ACC112 (cell line): ENCODE data around the gene THSD7B.
"Not testable (repeated sequence)": the region's sequence is repeated elsewhere in the genome, so short reads cannot be mapped to it uniquely, and the experiment has no call there.

ENCODE experiments used
- H2AFZ ChIP-seq: fragments of 200-600 bp; sonication (generic); one replicate; pipeline ENCODE4 v1.6.0; 2017; ENCODE audit warnings: antibody characterized with exemption, low read length; ENCODE audit not compliant: unreplicated experiment
- H3K27ac ChIP-seq: fragments of 200-600 bp; sonication (generic); 2 replicates; pipeline ENCODE4 v1.5.1; 2014; ENCODE audit warnings: low read depth, mild to moderate bottlenecking, antibody characterized with exemption, low read length, moderate library complexity
- H3K27me3 ChIP-seq: fragments of 200-600 bp; sonication (generic); 2 replicates; pipeline ENCODE4 v1.6.1; 2014; ENCODE audit warnings: mild to moderate bottlenecking, antibody characterized with exemption, low read length, moderate library complexity, mixed read lengths; ENCODE audit not compliant: insufficient read depth
- H3K36me3 ChIP-seq: fragments of 200-600 bp; sonication (generic); 2 replicates; pipeline ENCODE4 v1.6.1; 2016; ENCODE audit warnings: mild to moderate bottlenecking, antibody characterized with exemption, low read length, moderate library complexity, mixed read lengths; ENCODE audit not compliant: insufficient read depth
- H3K4me1 ChIP-seq: fragments of 200-600 bp; sonication (generic); one replicate; pipeline ENCODE4 v1.6.1; 2016; ENCODE audit warnings: low read length, mixed read lengths; ENCODE audit not compliant: insufficient read depth, unreplicated experiment, control insufficient read depth
- H3K4me3 ChIP-seq: fragments of 200-600 bp; sonication (generic); 2 replicates; pipeline ENCODE4 v1.5.1; 2014; ENCODE audit warnings: mild to moderate bottlenecking, low read depth, low read length
- H3K79me2 ChIP-seq: fragments of 200-600 bp; sonication (generic); one replicate; pipeline ENCODE4 v1.6.0; 2016; ENCODE audit warnings: low read length; ENCODE audit not compliant: control insufficient read depth, unreplicated experiment, insufficient read depth

THSD7B gene

DNA sequence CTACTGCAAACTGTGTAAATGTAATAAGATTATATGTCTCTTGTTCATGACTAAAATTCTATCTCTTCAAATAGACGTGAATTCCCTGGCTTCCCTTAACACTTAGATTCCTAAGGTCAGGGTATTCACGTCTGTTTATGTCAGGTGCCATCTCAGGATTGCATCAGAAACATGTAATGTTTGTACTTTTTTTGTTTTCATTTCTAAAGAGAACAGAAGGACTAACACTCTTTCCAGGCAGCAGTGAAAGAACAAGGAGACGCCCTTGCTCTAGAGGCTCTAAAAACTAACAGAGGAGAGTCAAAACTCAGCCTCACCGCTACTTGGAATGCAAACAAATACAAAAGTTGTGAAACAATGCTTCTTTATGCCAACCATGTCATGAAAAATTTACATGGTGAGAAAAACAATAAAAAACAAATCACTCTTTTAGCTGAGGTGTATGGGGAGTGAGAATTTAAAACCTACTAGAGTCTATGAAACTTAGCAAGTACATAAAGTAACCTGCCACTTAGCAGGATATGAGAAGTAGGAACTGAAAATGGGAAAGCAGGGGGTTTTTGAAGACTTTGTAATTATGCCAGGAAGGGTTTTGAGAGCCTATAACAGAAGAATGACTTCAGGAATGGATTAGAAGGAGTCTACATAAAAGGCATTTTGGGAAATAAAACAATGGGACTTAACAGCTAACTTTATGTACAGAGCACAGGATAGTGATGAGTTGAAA lies 522.7 kb downstream of the THSD7B start:
- Histone ChIP-seq H3K4me3 (peak overlapping the region; percentile 29; the same call in 1 of the 2 replicates), H3K27me3 (no peaks in the 10 kb centered on the region), H3K79me2 (no peaks in the 10 kb centered on the region), H2AFZ (peak overlapping the region; percentile 20), H3K27ac (peak overlapping the region; percentile 79), H3K36me3 (no peaks in the 10 kb centered on the region), H3K4me1 (peaks cover 12% of the 10 kb centered on the region)

DNA sequence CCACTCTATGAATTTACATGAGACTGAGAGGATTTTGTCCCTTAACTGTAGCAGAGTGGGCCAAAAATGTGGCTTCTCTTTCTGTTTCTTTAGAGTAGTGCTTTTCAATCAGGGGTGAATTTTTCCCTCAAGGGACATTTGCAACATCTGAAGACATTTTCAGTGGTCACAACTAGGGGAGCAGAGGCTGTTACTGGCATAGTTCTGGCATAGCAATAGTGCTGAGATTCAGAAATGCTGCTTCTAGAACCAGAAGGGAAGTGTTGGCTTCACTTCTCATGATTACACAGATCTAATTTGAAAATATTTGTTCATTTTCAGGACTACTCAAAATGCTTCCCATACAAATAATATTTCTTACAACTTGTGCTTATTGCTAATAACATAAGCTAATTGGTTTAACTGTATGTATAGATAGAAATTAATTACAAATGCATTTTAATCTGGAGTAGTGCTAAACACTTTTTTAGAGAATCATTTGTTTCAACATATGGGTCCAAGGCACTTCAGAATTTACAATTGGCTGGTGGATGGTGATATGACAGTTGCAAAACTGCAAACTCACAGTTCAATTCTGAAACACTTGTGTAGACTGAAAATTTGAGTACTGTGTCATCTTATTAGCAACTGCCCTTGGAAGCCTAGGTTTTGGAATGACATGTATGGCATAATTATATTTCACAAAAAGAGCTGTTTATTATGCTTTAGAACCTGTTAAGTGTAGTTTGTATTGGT lies 526.7 kb downstream of the THSD7B start:
- H3K36me3 ChIP-seq, result no peaks in the 10 kb centered on the region

DNA sequence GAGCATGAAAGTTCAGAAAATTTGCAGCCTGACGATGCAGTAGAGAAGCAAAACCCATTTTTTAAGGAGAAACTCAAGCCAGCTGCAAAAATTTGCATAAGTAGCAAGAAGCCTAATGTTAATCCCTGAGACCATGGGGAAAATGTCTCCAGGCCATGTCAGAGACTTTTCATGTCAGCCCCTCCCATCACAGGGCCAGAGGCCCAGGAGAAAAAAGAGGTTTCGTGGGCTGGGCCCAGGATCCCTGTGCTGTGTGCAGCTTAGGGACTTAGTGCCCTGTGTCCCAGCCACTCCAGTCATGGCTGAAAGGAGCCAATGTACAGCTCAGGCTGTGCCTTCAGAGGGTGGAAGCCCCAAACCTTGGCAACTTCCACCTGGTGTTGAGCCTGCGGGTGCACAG lies 533.0 kb downstream of the THSD7B start:
- H3K27me3 ChIP-seq, result no peaks in the 10 kb centered on the region
- no peak overlapping the region for H3K4me3 ChIP-seq
- no peaks in the 10 kb centered on the region for H3K79me2 ChIP-seq

More for the DNA sequence above, 526.7 kb downstream of the THSD7B start:
- H3K4me1 ChIP-seq, result peaks cover 12% of the 10 kb centered on the region
- no peaks in the 10 kb centered on the region for H3K27me3 ChIP-seq
- no peaks in the 10 kb centered on the region for H3K79me2 ChIP-seq
- H3K27ac ChIP-seq, result no peak overlapping the region
- H3K4me3 ChIP-seq, result no peak overlapping the region
- H2AFZ ChIP-seq, result no peak overlapping the region

DNA sequence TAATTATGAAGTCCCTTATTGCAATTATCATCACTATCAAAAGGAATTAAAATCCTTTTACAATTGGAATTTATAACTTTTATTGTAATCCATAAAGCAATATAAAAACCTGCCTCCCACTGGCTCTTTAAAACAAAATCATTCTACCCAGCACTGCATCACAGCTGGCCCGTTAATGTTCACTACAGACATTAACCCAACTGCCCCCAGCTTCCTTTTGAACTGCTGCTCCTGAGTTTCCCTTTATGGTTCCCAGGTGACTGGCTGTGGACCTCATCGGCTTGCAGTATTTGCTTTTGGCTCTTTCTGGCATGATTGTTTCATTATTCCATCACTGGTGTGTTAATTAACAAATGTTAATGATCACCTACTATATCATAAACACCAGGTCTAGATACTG lies 535.6 kb downstream of the THSD7B start:
- no peak overlapping the region for H3K27ac ChIP-seq
- H2AFZ ChIP-seq, result no peak overlapping the region
- H3K4me1 ChIP-seq, result no peaks in the 10 kb centered on the region
- no peak overlapping the region for H3K4me3 ChIP-seq
- no peaks in the 10 kb centered on the region for H3K79me2 ChIP-seq
- H3K27me3 ChIP-seq, result no peaks in the 10 kb centered on the region
- no peaks in the 10 kb centered on the region for H3K36me3 ChIP-seq

More for the DNA sequence above, 533.0 kb downstream of the THSD7B start:
- Histone ChIP-seq H2AFZ (no peak overlapping the region), H3K4me1 (no peaks in the 10 kb centered on the region), H3K27ac (no peak overlapping the region), H3K36me3 (no peaks in the 10 kb centered on the region)

DNA sequence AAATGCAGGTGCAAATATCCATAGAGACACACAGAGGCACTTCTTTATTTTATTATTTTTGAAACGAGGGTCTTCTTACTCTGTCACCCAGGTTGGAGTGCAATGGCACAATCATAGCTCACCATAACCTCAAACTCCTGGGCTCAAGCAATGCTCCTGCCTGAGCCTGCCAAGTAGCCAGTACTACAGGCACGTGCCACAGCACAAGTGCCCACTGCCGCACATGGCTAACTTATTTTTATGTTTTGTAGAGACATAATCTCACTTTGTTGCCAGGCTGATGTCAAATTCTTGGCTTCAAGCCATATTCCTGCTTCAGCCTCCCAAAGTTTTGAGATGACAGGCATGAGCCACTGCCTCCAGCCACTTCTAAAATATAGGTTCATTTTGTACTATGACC lies 537.6 kb downstream of the THSD7B start:
- no peaks in the 10 kb centered on the region for H3K36me3 ChIP-seq
- H2AFZ ChIP-seq, result no peak overlapping the region
- H3K4me3 ChIP-seq, result no peak overlapping the region
- no peak overlapping the region for H3K27ac ChIP-seq
- no peaks in the 10 kb centered on the region for H3K4me1 ChIP-seq
- H3K79me2 ChIP-seq, result no peaks in the 10 kb centered on the region
- H3K27me3 ChIP-seq, result no peaks in the 10 kb centered on the region

DNA sequence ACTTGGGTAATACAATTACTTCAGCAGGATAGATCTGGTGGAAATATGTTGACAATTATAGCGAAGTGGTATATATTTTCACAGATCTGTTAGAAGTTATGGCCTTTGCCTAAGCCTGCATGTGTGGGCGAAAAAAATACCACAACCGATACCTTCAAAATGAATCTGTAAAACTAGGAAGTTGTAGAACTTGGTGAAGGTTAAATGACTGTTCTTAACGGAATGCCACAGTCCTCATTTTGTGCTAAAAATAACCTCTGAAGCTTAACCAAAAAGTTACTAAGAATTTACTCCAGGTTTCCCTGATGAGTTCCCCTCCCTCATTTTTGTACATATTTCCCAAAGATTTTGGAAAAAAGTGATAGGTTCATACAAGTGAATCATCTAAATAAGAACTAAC lies 550.7 kb downstream of the THSD7B start:
- no peaks in the 10 kb centered on the region for H3K36me3 ChIP-seq
- no peaks in the 10 kb centered on the region for H3K27me3 ChIP-seq
- no peaks in the 10 kb centered on the region for H3K4me1 ChIP-seq
- no peak overlapping the region for H2AFZ ChIP-seq
- no peak overlapping the region for H3K27ac ChIP-seq
- H3K79me2 ChIP-seq, result no peaks in the 10 kb centered on the region
- H3K4me3 ChIP-seq, result no peak overlapping the region

DNA sequence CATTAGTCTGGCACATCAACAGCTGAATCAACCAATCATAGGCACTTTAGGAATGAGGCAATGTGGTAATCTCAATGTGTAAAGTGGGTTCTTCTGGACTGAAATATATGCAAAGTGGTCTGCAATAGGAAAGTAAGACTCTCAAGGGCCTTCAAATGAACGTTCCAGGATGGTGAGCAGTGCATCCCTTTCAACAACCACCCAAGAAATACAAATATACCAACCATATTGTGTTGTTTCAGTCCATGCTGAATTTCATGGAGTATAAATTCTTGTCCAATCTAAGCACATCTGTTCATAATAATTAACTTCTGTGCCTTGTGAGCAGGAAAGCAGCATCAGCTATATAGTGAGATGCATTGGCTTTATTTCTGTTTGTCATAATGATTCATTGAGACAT lies 556.2 kb downstream of the THSD7B start:
- no peak overlapping the region for H3K4me3 ChIP-seq
- H3K79me2 ChIP-seq, result no peaks in the 10 kb centered on the region
- H3K27ac ChIP-seq, result no peak overlapping the region
- no peaks in the 10 kb centered on the region for H3K27me3 ChIP-seq
- H3K4me1 ChIP-seq, result no peaks in the 10 kb centered on the region
- H3K36me3 ChIP-seq, result no peaks in the 10 kb centered on the region
- H2AFZ ChIP-seq, result no peak overlapping the region

DNA sequence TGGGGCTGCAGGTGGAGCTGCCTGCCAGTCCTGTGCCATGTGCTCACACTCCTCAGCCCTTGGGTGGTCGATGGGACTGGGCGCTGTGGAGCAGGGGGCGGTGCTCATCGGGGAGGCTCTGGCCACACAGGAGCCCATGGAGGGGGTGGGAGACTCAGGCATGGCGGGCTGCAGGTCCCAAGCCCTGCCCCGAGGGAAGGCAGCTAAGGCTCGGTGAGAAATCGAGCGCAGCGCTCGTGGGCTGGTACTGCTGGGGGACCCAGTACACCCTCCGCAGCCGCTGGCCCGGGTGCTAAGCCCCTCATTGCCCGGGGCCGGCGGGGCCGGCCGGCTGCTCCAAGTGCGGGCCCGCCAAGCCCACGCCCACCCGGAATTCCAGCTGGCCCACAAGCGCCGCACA lies 566.2 kb downstream of the THSD7B start:
- not testable (repeated sequence) for H3K36me3 ChIP-seq, H3K4me3 ChIP-seq, H2AFZ ChIP-seq, H3K27ac ChIP-seq, H3K27me3 ChIP-seq, H3K79me2 ChIP-seq
- peaks cover 12% of the 10 kb centered on the region for H3K4me1 ChIP-seq

DNA sequence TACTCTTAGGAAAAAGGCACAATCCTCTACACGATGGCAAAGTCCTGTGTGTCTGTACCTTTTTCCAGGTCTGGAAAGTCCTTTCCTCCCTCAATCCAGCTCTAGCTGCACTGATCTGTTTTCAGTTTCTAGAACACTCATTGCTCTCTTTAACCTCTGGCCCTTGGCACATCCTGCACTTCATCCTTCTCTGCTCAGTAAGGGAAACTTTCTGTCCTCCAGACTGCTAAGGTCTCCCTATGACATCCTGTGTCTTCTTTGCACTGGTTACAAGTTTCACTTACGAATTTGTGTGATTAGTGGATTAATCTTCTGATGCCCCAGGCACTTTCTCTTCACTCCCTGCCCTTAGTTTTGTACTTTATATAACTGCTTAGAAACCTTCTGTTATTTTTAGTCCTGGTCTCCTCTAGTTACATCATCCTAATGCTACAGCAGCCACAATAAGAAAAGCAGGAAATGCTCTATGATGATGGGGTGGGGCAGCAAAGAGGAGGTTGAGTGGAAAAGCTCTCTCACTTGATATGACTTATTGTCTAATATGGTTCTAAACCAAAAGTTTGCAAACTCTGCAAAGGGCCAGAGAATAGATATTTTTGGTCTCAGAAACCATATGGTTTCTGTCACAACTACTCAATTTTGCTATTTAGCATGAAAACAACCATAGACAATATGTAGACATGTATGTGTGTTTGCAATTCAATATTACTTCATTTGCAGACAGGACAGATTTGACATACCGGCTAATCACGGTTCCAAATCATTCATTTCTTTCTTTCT lies 568.2 kb downstream of the THSD7B start:
- peak overlapping the region; percentile 72 for H2AFZ ChIP-seq
- H3K36me3 ChIP-seq, result no peaks in the 10 kb centered on the region
- no peak overlapping the region; the same call in 1 of the 2 replicates for H3K4me3 ChIP-seq
- H3K27ac ChIP-seq, result peak overlapping the region; percentile 36; the same call in 1 of the 2 replicates
- no peaks in the 10 kb centered on the region for H3K27me3 ChIP-seq
- no peaks in the 10 kb centered on the region for H3K79me2 ChIP-seq
- H3K4me1 ChIP-seq, result peaks cover 12% of the 10 kb centered on the region

DNA sequence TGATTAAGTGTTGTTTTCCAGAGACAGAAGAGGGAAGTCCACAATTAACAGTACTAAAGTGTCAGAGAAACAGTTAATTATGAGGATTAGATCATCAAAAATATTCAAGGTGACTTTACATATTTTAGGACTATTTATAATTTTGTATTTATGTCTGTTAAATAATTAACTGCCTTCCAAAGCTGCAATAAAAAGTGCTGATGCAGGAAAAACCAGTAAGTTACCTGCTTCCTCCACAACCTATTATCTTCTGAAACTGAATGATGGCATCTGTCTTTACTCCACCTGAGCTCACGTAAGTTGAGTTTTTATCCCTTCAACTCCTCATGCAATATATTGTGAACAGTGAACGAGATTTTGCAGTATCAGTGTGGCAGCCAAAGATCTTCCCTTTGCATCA lies 570.7 kb downstream of the THSD7B start:
- H2AFZ ChIP-seq, result no peak overlapping the region
- peaks cover 12% of the 10 kb centered on the region for H3K4me1 ChIP-seq
- no peak overlapping the region for H3K4me3 ChIP-seq
- no peaks in the 10 kb centered on the region for H3K79me2 ChIP-seq
- no peaks in the 10 kb centered on the region for H3K36me3 ChIP-seq
- H3K27ac ChIP-seq, result no peak overlapping the region
- H3K27me3 ChIP-seq, result no peaks in the 10 kb centered on the region
